Measurements from ENCODE around the gene MYOD1.

The MYOD1 gene

DNA sequence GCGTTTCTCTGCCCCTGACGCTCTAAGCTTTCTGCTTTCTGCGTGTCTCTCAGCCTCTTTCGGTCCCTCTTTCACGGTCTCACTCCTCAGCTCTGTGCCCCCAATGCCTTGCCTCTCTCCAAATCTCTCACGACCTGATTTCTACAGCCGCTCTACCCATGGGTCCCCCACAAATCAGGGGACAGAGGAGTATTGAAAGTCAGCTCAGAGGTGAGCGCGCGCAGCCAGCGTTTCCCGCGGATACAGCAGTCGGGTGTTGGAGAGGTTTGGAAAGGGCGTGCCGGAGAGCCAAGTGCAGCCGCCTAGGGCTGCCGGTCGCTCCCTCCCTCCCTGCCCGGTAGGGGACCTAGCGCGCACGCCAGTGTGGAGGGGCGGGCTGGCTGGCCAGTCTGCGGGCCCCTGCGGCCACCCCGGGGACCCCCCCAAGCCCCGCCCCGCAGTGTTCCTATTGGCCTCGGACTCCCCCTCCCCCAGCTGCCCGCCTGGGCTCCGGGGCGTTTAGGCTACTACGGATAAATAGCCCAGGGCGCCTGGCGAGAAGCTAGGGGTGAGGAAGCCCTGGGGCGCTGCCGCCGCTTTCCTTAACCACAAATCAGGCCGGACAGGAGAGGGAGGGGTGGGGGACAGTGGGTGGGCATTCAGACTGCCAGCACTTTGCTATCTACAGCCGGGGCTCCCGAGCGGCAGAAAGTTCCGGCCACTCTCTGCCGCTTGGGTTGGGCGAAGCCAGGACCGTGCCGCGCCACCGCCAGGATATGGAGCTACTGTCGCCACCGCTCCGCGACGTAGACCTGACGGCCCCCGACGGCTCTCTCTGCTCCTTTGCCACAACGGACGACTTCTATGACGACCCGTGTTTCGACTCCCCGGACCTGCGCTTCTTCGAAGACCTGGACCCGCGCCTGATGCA, at the start of gene MYOD1:
Gene MYOD1 (plus strand): TSS at position 544 of the 910 bp plus-strand sequence. CDS start 212 bp downstream, at position 756.
- no peak for DNase-seq

DNA sequence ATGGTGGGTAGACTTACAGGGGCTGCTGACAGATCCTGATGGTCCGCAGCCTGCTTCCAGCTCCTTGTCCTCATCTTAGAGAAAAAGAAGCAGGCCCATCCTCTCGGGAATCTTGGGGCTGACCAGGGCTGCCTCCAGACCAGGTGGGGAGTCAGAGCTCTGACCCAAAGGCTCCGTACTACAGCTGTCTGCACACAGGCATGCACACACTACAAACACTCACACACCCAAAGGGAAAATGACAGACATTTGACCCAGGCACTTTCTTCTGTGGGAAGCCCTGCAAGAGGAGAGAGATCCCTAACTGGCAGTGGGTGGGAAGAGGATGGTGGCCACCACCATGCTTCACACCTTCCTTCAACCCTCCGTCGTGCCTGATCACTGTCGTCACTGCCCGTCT, 46.9 kb upstream of the MYOD1 start:
- no peak for DNase-seq

DNA sequence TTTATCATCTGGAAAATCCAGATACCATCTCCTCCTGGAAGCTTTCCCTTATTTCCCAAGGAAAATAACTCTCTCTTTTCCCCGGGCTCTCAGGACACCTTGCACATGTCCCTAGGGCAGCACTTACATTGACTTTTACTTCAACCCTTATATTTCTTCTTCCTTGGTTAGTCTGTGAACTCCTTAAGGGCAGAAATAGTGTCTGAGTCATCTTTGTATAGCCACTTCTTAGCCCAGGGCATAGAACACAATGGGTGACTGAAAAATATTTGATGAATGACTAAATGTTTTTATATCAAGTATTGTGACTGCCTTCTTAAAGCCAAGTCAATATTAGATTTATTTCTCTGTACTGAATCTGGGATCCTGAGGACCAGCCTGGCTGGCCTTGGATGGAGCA, 45.4 kb upstream of the MYOD1 start:
- no peak for DNase-seq

DNA sequence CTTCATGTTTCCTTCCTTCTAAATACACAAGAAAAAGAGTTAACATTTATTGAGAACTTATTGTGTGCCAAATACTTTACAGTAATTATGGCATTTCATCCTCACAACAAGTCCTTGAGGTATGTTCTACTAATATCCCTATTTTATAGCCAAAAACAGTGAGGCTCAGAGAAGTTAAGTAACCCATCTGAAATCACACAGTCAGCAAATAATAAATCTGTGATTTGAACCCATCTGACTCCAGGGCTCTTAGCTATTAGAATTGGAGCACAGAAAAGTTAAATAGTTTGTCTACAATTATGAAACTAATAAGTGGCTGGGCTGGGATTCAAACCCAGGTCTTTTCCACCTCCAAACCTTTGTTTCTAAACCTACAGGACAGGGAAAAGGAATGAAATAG, 36.5 kb upstream of the MYOD1 start:
- no peak for DNase-seq

DNA sequence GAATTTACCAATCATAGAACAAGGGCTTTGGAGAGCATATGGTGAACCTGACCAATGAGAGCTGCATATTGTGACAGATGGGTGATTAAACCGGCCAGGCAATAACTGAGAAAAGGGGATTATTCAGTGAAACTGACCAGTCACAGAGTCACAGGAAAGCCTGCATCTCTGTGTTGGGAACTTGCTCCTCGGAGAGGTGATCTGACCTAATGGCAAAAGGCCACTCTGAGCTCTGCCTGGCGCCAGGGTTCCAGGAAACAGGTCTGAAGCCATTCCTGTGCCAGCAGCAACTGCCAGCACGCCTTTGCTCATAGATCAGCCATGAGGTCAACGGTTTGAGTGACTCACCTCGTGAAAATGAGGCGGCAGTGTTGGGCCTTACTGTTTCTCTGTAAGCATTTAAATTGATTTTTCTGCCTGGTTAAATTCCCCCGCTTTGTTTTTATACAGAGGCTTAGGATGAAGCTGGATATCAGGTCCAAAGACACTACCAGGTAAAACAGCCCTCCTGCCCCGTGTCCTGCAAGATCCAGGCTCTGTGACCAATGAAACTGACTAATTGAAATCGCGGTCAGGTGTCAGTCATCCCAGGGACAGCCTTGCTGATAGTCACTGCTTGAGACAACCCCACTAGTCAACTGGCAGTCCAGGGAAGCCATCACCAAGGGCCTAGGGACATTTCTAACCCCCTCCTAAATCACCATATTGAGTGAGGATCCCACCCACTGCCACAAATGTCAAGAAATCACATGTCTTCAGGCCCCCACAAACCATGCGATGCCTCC, 35.8 kb upstream of the MYOD1 start:
- no peak for DNase-seq

DNA sequence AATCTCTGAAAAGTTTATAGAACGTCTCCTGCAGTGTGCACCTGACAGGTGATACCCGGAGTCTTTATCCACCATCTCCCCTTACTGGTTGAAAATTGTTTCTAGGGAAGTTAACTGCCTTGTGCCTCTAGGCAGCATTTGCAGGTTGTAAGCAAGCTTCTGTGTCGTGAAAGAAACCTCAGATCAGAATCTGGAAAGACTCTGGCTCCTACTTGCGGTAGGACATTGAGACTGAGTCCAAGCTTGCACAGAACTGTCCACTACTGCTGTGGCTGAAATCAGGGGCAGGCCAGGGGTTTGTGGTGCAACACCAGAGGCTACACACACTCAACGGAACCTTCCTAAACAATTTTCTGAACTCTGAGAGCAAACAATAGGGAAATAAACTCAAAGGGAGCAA, 34.8 kb upstream of the MYOD1 start:
- DNase-seq: no peak

DNA sequence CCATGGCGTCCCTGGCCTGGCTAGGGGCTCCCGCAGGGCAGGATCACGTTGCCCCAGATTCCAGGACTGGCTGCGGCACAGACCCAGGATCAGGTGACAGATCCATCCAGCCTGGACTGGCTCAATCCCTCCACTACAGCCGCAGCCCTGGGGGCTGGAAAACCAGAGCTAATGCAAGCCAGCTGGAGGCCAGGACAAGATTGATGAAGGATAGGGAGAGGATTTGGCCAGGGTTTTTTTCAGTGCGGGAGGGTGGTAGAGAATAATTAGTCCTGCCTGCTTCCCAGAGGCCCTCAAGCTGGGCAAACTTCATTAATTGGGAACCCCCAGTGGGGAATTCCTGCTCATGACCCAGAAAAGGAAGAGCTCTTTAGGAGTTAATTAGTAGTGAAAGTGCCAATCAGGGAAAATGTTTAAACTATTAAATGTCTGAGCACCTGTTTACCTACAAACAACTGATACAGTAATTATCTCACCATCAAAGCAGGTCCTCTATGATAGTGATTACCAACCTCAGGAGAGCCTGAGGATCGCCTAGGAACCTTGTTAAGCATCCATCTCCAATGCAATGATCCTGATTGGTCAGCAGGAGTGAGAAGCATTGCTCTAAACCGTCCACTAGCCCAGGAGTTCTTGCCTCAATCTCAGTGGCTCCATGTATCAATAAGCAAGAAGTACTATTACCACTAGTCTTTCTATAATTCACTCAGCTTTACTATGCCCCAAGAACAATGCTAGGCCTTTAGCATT, 33.0 kb upstream of the MYOD1 start:
- no peak for DNase-seq

DNA sequence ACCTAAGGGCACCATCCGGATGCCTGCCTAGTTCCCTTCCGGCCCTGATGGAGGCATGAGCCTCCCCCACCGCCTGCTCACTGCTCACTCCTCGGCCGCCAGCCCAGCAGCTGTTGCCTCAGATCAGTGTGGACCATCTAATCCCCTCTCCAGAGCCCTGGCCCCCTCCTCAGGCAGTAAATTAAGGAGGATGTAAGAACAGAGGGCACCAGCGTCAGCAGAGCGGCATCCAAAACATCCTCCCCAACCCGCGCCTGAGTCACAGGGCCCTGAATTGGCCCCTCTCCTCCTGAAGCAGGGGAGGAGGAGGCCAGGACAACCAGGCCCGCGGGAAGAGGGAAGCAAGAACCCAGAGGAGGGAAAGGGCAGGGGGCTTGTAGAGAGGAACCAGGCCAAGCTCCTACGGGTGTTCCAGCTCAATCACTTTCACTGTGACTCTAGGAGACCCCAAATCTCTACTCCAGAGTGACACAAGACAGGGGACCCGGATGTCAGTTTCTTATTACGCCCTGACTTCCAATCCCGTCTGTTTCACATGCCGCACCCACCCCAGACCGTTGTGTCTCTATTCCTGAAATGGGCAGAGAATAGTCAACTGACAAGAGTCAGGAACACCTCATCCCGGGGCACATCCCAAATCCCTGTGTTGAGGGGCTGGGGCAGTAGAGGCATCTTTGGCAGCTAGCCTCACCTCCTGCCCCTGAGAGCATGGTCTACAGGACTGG, 31.3 kb upstream of the MYOD1 start:
- no peak for DNase-seq

DNA sequence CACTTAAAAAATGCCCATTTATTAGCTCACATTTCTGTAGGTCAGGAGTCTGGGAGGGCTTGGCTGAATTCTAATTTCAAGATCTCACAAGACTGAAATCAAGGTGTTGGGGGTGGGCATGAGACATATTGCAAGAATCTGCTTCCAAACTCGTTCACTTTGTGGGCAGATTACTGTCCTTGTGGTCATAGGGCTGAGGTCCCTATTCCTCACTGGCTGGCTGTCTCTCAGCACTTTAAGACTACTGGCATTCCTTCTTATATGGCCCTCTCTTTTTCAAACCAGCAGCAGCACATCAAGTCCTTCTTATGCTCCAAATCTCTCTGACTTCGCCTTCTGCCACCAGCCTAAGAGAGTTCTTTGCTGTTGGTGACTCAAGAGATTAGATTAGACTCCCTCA, 27.8 kb upstream of the MYOD1 start:
- DNase-seq: no peak

DNA sequence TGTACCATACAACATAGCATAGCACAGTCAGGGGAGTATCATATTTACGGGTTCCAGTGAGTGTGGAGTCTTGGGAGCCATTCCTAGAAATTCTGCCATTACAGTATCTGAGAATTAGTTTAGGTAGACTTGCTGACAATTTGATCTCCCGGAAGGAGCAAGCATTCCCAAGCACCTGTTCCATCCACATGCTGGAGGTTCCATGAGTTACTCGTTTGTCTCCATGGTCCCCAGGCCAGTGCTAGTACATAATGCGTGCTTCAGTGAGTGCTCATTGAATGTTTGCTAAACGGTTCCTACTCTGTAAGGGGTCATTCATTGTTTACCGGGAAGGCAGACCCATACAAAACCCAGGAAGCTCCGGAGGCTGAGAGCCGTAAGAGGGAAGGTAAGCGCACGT, 27.4 kb upstream of the MYOD1 start:
- DNase-seq: no peak

DNA sequence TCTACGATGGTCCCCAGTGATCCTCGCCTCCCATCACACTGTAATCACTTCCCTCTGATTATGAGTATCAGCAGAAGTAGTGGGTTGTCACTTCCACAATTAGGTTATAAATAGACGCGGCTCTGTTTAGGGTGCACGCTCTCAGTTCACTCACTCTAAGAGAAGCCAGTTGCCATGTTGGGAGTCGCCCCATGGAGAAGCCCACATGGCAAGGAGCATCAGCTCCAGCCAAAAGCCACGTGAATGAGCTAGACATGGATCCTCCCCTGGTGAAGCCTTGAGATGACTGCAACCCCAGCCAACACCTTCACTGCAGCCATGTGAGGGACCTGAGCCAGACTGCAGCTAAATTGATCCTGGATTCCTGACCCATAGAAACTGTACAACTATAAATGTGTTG, 26.4 kb upstream of the MYOD1 start:
- peak; percentile 3 to 8 for DNase-seq

DNA sequence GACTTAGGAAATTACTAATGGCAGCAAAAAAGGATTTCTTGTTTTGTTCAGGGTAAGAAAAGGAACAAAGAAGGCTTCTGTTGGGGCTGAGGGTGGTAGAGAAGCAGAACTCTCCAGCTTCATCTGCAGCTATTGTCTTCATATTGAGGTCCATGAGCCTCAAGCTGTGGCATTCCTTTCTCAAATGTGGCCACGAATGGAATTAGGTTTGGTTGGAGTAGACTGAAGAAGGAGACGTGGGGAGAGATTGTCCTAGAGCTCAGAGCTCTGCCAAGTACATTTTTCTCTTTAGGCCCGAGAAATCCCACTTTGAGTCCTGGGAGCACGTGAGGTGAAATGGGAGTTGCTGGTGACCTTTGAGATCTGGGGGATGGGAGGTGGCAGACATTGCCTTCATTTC, 25.8 kb upstream of the MYOD1 start:
- DNase-seq: no peak

DNA sequence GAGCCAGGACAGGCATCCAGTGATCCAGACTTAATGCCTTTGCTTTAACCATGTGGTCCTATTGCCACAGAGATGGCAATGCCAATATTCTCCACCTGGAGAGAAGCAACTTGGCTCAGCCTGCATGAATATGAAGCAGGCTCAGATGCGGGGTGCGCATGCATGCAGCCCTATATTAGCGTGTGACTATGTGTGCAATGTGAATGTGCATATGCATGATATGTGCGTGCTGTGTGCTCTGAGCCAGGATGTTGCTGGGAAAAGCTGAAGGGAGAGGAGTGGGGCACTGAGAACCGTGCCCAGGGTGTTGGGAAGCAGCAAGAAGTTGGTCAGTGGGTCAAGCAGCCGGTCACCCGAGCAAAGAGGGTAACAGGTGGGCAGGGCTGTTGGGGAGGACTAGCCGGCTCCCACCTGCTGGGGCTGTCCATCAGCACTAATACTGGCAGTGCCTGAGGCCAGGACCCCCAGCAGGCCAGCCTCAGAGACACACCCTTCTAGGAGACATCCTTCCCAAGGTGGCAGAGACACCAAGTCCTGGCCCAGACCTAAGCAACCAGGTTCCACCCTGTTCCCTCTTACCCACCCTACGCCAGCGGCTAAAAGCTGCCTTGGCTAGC, 24.8 kb upstream of the MYOD1 start:
- no peak for DNase-seq

DNA sequence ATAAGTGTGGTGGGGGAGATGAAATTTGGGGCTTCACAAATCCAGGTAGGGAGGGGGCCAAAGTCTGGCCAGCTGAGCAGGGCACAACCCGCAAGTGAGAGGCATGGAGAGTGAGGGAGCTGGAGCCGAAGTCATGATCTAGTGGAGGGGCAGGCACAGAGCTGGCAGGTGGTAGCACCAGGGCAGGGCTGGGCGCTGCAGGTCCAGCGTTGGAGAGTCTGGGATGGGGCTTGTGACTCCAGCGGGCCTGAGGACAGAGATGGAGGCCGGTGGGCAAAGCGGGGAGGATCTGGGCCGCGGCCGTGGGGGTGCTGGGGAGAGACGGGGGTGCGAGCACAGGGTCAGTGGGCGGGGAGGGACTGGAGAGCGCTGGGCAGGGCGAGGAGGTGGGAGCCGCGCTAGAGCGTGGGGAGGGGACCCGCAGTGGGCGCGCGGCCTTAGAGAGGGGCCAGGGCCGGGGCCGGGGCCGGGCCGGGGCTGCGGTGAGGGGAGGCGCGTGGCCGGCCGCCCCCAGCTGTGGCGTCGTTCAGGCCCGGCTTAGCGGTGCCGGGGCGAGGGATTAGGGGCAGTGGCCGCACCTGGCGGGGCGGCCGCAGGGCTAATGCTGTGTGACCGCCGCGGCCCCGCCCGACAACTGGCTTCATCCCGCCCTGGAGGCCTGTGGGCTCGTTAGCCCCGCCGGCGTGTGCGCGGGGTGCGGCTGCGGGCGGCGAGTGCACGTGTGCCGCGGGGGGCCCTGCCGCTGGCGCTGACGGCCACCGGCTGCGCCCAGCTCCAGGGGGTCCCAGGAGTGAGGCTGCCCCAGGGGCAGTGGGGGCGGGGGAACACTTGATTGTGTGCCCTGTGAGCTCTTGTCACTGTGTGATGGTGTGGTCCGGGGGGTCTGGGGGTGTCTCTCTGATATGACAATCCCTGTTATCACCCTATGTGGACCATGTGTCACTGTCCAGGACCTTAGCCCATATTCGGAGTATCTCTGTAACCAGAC, 23.6 kb upstream of the MYOD1 start:
- DNase-seq: no peak

DNA sequence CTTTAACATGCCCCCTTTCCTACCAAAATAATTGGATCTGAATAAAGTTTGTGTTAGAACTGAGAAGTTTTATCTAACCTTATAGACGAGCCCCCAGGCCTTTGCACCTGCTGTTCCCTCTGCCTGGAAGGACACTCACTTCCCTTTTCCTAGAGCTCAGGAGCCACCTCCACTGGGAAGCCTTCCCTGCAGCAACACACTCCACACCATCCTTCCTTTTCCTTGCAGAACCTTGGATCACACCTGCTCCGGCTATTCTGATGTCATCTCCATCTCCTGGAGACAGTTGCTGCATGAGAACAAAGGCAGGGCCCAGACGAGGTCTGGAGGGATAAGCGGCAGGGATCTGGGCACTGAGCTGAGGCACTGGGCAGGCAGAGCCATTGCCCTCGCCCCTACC, 22.6 kb upstream of the MYOD1 start:
- no peak for DNase-seq

DNA sequence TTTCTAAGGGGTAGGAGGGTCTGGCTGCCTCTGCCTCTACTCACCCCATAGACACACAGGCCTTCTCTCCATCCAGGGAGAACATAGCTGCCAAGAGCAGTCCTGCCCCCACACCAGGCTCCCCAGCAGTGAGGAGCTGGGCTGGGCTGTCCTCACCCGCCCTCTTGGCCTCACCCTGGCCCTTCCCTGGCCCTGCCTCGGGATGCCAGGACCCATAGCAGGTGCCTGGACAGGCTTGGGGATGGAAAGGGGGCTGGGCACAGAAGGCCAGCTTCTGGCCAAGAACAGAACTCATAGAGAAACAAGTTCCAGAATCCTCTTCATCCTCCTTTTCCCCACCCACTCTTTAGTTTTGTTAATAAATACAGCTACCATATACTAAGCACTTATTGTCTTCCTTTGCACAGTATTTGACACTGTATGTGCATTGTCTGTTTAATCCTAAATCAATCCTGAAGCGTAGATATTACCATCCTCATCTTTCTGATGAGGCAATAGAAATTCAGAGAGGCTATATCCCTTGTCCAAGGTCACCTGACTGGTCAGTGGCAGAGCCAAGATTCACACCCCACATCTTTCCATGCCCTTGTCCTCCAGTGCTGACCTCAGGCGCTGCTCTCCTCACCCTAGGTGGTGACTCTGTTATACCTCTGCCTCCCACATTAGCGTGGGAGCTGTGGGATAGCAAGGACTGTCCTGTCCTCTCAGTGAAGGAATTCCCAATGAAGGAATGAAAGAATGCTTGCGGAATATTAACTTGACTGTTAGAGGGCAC, 22.0 kb upstream of the MYOD1 start:
- no peak for DNase-seq

DNA sequence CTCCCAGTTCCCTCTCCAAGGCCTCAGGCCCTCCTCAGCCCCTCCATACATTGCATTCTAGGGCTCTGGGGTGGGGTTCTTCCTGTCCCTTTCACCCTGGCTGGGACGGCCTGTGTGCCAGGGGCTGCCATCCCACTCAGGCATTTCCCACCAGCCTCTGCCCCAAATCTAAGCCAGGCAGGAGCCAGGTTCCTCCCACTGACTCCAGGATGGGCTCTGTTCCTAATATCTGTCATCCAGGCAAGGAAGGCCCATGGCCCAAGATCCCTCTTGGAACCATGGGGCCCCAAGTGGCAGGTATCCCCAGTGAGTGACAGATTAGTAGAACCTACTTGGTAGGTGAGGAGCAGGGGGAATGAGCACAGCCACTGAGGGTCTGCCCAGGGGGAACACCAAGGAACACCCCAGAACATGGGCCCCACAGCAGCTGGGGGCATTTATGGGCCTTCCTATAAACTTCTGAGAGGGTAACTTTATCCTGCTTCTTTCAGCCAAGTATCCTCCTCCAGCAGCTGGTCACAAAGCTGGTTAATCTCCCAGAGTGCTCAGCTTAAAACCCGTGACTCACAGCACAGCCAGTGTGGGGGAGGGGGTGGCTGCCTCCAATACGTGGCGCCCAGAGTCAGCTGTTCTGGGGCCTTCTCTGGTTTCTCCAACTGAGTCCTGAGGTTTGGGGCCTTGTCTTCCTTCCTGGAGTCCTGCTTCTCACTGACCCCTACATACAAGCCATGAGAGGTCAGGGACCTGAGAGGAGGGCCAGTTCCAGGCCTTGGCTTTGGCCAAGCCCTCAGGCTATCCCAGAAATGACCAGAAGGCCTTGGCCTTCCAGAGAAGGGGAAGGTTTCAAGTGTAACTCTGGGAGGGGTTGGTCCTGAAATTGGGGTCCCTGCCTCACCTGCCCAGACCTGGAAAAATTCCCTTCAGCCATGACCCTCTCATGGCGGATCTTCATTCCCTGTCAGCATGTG, 19.9 kb upstream of the MYOD1 start:
- no peak for DNase-seq

DNA sequence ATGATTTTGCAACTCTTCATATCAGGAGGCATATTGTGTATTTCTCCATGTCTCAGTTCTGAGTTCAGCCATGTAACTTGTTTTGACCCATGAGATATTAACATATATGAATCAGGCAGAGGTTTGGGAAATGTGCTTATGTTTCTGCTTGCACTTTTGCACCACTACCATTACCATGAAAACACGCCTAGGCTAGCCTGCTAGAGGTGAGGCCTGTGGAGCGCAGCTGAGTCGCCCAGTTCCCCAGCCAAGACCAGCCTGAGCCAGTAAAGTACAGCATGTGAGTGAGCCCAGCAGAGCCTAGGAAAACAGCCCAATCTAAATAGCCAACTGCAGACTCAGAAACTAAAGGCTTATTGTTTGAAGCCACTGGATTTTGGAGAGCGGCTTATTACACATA, 18.4 kb upstream of the MYOD1 start:
- no peak for DNase-seq

DNA sequence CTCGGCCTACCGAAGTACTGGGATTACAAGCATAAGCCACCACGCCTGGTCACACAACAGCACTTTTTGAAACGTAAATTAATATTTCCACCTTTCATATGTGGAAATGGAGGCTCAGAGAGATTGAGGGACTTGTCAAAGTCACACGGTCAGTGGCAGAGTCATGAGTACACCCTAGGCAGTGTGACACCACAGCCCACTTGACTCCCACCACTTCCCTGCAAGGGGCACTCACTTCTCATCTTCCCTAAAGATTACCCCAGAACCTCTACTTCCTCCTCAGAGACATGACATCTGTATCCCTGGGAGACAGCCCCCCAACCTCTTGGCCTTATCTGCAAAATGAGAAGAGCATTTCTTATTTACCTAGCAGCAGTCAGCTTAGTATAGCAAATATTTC, 16.5 kb upstream of the MYOD1 start:
- DNase-seq: peak; percentile 35 to 78
